ENCODE measurements around the gene TRMT5. TPM values are rescaled to one million over a fixed set of nuclear protein-coding genes. Genes with fewer than 3 reads are reported as not detected.

TRMT5 gene
- total and polyA plus RNA-seq, 8 donors, result 2.3 to 10.0 (median 6.9) TPM

DNA sequence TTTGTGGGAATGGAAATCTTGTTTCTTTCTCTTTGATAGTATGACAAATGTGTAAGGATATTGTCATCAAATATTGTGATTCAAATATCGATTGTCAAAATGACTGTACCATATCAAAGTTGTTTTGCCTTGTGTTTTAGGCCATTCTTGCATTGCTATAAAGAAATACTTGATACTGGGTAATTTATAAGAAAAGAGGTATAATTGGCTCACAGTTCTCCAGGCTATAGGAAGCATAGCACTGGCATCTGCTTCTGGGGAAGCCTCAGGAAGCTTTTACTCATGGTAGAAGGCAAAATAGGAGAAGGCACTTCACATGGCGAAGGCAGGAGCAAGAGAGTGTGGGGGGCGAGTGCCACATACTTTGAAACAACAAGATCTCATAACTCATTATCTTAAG is 7.8 kb downstream of the TRMT5 start:
- H3K4me3 ChIP-seq, result no peak overlapping the region
- no peaks in the 10 kb centered on the region for H3K27me3 ChIP-seq
- peaks cover 0 to 6% (median 0%) of the 10 kb centered on the region in 3 donors for H3K36me3 ChIP-seq
- no peak for DNase-seq
- no peak overlapping the region for H3K27ac ChIP-seq
- no peaks in the 10 kb centered on the region for H3K9me3 ChIP-seq
- FAIRE-seq, result no peak
- H3K4me1 ChIP-seq, result no peaks in the 10 kb centered on the region
- 97 to 99% methylated on average over 3 of the region's 3 CpGs for WGBS, 2 donors
- TF ChIP-seq, protein P1, sequence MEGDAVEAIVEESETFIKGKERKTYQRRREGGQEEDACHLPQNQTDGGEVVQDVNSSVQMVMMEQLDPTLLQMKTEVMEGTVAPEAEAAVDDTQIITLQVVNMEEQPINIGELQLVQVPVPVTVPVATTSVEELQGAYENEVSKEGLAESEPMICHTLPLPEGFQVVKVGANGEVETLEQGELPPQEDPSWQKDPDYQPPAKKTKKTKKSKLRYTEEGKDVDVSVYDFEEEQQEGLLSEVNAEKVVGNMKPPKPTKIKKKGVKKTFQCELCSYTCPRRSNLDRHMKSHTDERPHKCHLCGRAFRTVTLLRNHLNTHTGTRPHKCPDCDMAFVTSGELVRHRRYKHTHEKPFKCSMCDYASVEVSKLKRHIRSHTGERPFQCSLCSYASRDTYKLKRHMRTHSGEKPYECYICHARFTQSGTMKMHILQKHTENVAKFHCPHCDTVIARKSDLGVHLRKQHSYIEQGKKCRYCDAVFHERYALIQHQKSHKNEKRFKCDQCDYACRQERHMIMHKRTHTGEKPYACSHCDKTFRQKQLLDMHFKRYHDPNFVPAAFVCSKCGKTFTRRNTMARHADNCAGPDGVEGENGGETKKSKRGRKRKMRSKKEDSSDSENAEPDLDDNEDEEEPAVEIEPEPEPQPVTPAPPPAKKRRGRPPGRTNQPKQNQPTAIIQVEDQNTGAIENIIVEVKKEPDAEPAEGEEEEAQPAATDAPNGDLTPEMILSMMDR (IDR thresholded peaks at IDR 0.05), result no peak
- intact Hi-C loops (cut with DNase I), result no loop called here
- ATAC-seq, result no peak

DNA sequence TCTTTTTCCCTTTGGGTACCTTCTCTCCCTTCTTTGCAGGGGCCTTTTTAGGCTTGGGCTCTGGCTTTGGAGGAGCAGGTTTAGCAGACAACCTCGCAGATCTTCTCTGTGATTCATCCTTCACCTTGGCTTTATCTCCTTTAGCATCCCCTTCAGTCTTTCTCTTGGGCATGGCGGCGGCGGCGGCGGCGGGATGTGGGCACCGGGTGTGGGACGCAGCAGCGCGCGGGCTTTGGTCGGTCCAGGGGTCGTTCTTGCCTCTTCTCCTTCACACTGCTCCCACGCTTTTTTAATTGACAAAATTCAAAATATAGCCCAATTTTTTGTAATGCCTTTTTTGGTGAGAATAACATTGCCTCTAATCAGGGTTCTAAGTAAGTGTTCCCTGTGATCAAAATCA is 8.6 kb downstream of the TRMT5 start:
- Histone ChIP-seq H3K27me3 (no peaks in the 10 kb centered on the region), H3K36me3 (peaks cover 0 to 6% (median 0%) of the 10 kb centered on the region in 3 donors), H3K4me3 (no peak overlapping the region), H3K27ac (no peak overlapping the region), H3K4me1 (no peaks in the 10 kb centered on the region), H3K9me3 (no peaks in the 10 kb centered on the region)
- no peak for DNase-seq
- no peak for FAIRE-seq
- intact Hi-C loops (cut with DNase I), result no loop called here
- no peak for ATAC-seq
- TF ChIP-seq, protein P1 (IDR thresholded peaks at IDR 0.05), result no peak
- 97 to 98% methylated on average over 15 of the region's 15 CpGs for WGBS, 2 donors

DNA sequence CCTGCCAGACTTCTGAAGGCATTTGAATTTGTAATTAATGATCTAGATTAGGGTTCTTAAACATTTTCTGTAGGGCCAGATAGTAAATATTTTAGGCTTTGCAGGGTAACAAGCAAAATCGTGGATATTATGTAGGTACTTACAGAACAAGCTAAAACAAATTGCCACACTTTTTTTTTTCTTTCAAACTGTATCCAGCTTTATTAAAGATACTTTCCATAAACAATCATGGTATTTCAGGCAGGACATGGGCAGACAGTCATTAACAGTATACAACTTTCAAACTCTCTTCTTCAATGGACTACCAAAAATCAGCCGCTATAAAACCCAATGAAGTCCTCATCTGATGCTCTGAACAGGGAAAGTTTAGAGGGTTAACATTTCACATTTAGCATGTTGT is 9.6 kb downstream of the TRMT5 start:
- TF ChIP-seq, protein P1 (IDR thresholded peaks at IDR 0.05), result no peak
- DNase-seq (no peak), FAIRE-seq (no peak), ATAC-seq (no peak)
- no peaks in the 10 kb centered on the region for H3K4me1 ChIP-seq
- H3K36me3 ChIP-seq, result peaks cover 0 to 6% (median 0%) of the 10 kb centered on the region in 3 donors
- H3K9me3 ChIP-seq, result no peaks in the 10 kb centered on the region
- H3K4me3 ChIP-seq, result no peak overlapping the region
- intact Hi-C loops (cut with DNase I), result no loop called here
- H3K27ac ChIP-seq, result no peak overlapping the region
- WGBS, 2 donors, result 16 to 21% methylated on average over 2 of the region's 2 CpGs
- no peaks in the 10 kb centered on the region for H3K27me3 ChIP-seq

DNA sequence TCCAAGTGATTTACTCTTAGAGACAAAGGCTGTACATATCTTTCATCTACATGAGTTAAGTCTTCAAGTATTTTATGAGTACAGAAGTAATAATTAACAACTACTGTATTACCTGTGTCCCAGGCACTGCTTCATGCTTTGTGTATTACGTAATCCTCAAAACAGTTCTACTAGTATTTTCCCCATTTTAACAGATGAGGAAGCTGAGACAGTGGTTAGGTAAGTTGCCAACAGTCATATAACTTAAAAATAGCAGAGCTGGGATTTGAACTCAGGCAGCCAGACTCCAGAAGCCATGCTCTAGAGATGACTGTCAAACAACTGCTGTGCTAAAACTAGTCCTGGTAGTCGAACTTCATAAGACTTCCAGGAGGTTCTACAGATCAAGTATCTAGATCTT is 10.7 kb downstream of the TRMT5 start:
- Histone ChIP-seq H3K27ac (no peak overlapping the region), H3K36me3 (peaks cover 0 to 5% (median 0%) of the 10 kb centered on the region in 3 donors), H3K27me3 (no peaks in the 10 kb centered on the region), H3K9me3 (no peaks in the 10 kb centered on the region), H3K4me1 (no peaks in the 10 kb centered on the region), H3K4me3 (no peak overlapping the region)
- FAIRE-seq (no peak), ATAC-seq (peak in 1 of 4 donors; percentile 39), DNase-seq (no peak)
- 85 to 91% methylated on average over 2 of the region's 2 CpGs for WGBS, 2 donors
- TF ChIP-seq, protein P1 (IDR thresholded peaks at IDR 0.05), result no peak
- intact Hi-C loops (cut with DNase I), result no loop called here

DNA sequence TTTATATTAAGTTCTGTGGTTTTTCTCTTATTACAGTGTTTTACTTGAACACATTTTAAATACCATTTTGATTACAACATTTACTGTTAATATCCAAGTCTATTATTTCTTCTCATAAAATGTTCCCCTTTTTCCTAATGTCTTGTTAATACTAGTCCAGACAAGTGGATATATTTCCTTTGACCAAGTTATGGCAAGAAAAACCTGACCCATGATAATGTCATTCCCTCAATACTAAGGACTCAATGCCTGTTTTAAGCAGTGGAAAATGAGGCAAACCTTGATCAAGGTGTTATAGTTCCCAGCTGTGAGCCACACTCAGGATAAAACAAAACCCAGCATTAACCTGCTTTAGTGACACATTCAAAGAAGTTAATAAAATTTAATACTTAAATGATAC is 12.2 kb downstream of the TRMT5 start:
- FAIRE-seq, result no peak

More for the DNA sequence above, 12.2 kb downstream of the TRMT5 start:
- no peak for ATAC-seq
- DNase-seq, result no peak
- H3K27ac ChIP-seq, result no peak overlapping the region
- no peaks in the 10 kb centered on the region for H3K27me3 ChIP-seq
- H3K36me3 ChIP-seq, result no peaks in the 10 kb centered on the region
- TF ChIP-seq, protein P1 (IDR thresholded peaks at IDR 0.05), result no peak
- no peak overlapping the region for H3K4me3 ChIP-seq
- no peaks in the 10 kb centered on the region for H3K4me1 ChIP-seq
- no peaks in the 10 kb centered on the region for H3K9me3 ChIP-seq
- intact Hi-C loops (cut with DNase I), result no loop called here
